Heart right ventricle (tissue), 16 donors: ENCODE measurements around the gene KCTD3. TPM values are rescaled to one million over a fixed set of nuclear protein-coding genes. Genes with fewer than 3 reads are reported as not detected.

Source experiments
- ATAC-seq, 8 donors: fragments of 200-7000 bp; cut with Tn5 transposase; one replicate each; pipeline ENCODE4 v1.9.1; 2020; ENCODE audit warnings: mild to moderate bottlenecking in 8 of 8, moderate library complexity in 8 of 8, moderate number of reproducible peaks in 1 of 8
- DNase-seq, 2 donors: peaks; one replicate each; pipeline ENCODE4 v3.0.0-alpha.2; 2020
- H3K27ac ChIP-seq, 10 donors: fragments of 200-600 bp; sonication (generic) in 2 of 10; one replicate each; pipeline versions ENCODE4 v1.5.0 to v1.8.0; 2020 to 2022; ENCODE audit warnings: mild to moderate bottlenecking in 3 of 10
- H3K27me3 ChIP-seq, 7 donors: fragments of 200-600 bp; one replicate each; pipeline ENCODE4 v1.8.0; 2021 to 2022; ENCODE audit warnings: mild to moderate bottlenecking in 2 of 7
- H3K36me3 ChIP-seq, 9 donors: fragments of 200-600 bp; sonication (generic) in 1 of 9; one replicate each; pipeline versions ENCODE4 v1.5.0 to v1.8.0; 2020 to 2022; ENCODE audit warnings: mild to moderate bottlenecking in 2 of 9
- H3K4me1 ChIP-seq, 9 donors: fragments of 200-600 bp; sonication (generic) in 1 of 9; one replicate each; pipeline versions ENCODE4 v1.5.0 to v1.8.0; 2020 to 2022; ENCODE audit warnings: mild to moderate bottlenecking in 4 of 9
- H3K4me3 ChIP-seq, 10 donors: fragments of 200-600 bp; sonication (generic) in 2 of 10; one replicate each; pipeline versions ENCODE4 v1.5.0 to v1.8.0; 2020 to 2022; ENCODE audit warnings: mild to moderate bottlenecking in 7 of 10, moderate library complexity in 2 of 10
- H3K9me3 ChIP-seq, 11 donors: fragments of 200-600 bp in 10 of 11; sonication (generic) in 2 of 11; one replicate each; pipeline versions ENCODE4 v1.5.0 to v1.8.0; 2013 to 2022; ENCODE audit warnings: mild to moderate bottlenecking in 2 of 11, control low read depth in 1 of 11, moderate library complexity in 1 of 11
- WGBS, 2 donors: extraction: QIAGEN DNeasy Blood & Tissue Kit; methylation state at CpG; one replicate each; pipeline ENCODE4 v1.1.7; 2013; ENCODE audit warnings: inconsistent platforms in 1 of 2; 5-methylcytosine and 5-hydroxymethylcytosine counted together
- intact Hi-C, 10 donors: fragments of 100-400 bp; cut with DNase I; formaldehyde crosslinking; loops; one replicate each; pipeline versions ENCODE4 v1.11.1 to v1.14.2; 2022
- polyA plus RNA-seq, 2 donors: library from polyadenylated mRNA; stranded (reverse); fragments of 200-250 nt; gene quantifications; one replicate each; pipeline ENCODE4 v1.2.3, GENCODE V29; 2013
- total RNA-seq, 10 donors: library from RNA; stranded (reverse); fragmentation: NEBNext Ultra II Directional in 3 of 10; extraction: Animal tissue kit (Norgen Biotek cat#: 25700) in 3 of 10; gene quantifications; one replicate each; pipeline versions ENCODE4 v1.2.1 to v1.2.4, GENCODE V29; 2021 to 2023
- TF ChIP-seq, protein P1 (sequence below), 9 donors: fragments of 200-600 bp; sonication (generic) in 2 of 9; IDR thresholded peaks; one replicate each; pipeline versions ENCODE4 v1.5.0 to v1.8.0; 2021 to 2022; ENCODE audit warnings: antibody characterized with exemption in 9 of 9, mild to moderate bottlenecking in 5 of 9, moderate library complexity in 1 of 9
- donor health status: Arrhythmogenic right ventricular cardiomyopathy.
- donor health status: ischemic (EF 13 %, LVEDD 7.1; RV severe dilation, severe dysfunction).
- donor health status: healthy with polysubstance abuse.
- donor health status: DM: no; HTN: yes; CAD: no.
- donor health status: DM: no; HTN: no; CAD: no.
- donor health status: ischemic (EF 25% LVEDD 6.9; RV normal size, moderate dysfunction).
- donor health status: ischemic (EF 25% LVEDD 5.7; RV mildly dilated, moderate dysfunction).
- donor health status: healthy.
- donor health status: DM: yes; HTN: yes; CAD: no.
- donor health status: Ischemic cardiomyopathy.
- donor health status: ischemic (EF 35%, LVEDD 5.7; RV mildly dilated, moderate dysfunction).
- donor health status: nonischemic (EF 11% LVEDD 7.7; RV severe dilation, severe dysfunction).
- donor health status: DM: yes; HTN: yes; CAD: no.
- donor health status: PGD.
- donor health status: ischemic (EF 29% LVEDD 5.4; RV normal size, mild dysfunction).
- donor health status: nonischemic (EF 23%, LVEDD 6.1; RV moderate dilation, normal function).

Gene KCTD3
- total and polyA plus RNA-seq, 12 donors: 10.4 to 34.7 (median 16.6) TPM

DNA sequence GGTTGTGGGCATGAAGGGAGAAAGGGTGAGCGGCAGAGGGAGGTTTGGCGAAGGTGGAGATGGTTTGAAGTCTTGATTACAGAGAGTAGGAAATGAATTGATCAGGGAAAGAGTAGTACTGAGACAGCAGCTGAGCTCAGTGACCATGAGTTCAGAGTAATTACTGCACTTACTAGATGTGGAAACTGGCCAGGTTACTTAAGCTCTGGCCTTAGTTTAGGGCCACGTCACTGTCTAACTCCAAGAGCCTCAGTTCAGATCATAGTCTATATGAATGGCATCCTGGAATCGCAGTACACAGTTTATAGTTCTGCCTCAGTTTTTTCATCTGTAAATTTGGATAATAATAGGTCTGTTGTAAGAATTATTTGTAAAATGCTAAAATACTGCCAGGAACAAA lies 78.1 kb downstream of the KCTD3 start:
- Histone ChIP-seq H3K4me1 (no peaks in the 10 kb centered on the region), H3K27ac (no peak overlapping the region), H3K9me3 (no peaks in the 10 kb centered on the region), H3K4me3 (no peak overlapping the region), H3K36me3 (no peaks in the 10 kb centered on the region), H3K27me3 (peaks cover 0 to 14% (median 0%) of the 10 kb centered on the region in 7 donors)
- intact Hi-C loops: no loop called here
- ATAC-seq: no peak
- DNase-seq: no peak
- whole genome bisulfite sequencing, 2 donors: 94 to 96% methylated on average over 4 of the region's 4 CpGs
- TF ChIP-seq, protein P1, sequence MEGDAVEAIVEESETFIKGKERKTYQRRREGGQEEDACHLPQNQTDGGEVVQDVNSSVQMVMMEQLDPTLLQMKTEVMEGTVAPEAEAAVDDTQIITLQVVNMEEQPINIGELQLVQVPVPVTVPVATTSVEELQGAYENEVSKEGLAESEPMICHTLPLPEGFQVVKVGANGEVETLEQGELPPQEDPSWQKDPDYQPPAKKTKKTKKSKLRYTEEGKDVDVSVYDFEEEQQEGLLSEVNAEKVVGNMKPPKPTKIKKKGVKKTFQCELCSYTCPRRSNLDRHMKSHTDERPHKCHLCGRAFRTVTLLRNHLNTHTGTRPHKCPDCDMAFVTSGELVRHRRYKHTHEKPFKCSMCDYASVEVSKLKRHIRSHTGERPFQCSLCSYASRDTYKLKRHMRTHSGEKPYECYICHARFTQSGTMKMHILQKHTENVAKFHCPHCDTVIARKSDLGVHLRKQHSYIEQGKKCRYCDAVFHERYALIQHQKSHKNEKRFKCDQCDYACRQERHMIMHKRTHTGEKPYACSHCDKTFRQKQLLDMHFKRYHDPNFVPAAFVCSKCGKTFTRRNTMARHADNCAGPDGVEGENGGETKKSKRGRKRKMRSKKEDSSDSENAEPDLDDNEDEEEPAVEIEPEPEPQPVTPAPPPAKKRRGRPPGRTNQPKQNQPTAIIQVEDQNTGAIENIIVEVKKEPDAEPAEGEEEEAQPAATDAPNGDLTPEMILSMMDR (IDR thresholded peaks at IDR 0.05): no peak

DNA sequence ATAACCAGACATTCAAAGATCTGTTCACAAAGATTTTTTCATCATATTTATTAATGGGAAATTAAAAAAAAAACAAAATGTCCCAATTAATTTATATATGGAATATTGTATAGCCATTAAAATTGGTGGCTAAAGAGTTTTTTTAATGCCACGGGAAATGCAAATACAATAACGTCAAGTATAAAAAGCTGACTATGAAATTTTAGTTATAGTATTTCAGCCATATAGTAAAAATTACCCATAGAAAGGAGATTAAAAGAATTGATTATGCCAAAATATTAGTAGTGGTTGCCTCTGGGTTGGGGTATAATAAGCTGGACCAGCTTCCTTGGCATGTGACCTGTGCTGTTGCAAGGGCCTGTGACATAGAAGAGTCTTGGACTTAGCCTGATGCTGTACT lies 78.8 kb downstream of the KCTD3 start:
- H3K27me3 ChIP-seq: peaks cover 0 to 19% (median 0%) of the 10 kb centered on the region in 7 donors
- TF ChIP-seq, protein P1 (IDR thresholded peaks at IDR 0.05): no peak
- no peaks in the 10 kb centered on the region for H3K36me3 ChIP-seq
- intact Hi-C loops: no loop called here
- DNase-seq (no peak), ATAC-seq (no peak)
- WGBS, 2 donors: 94 to 96% methylated on average over 2 of the region's 2 CpGs
- H3K4me1 ChIP-seq: no peaks in the 10 kb centered on the region
- no peaks in the 10 kb centered on the region for H3K9me3 ChIP-seq
- no peak overlapping the region for H3K4me3 ChIP-seq
- no peak overlapping the region for H3K27ac ChIP-seq

DNA sequence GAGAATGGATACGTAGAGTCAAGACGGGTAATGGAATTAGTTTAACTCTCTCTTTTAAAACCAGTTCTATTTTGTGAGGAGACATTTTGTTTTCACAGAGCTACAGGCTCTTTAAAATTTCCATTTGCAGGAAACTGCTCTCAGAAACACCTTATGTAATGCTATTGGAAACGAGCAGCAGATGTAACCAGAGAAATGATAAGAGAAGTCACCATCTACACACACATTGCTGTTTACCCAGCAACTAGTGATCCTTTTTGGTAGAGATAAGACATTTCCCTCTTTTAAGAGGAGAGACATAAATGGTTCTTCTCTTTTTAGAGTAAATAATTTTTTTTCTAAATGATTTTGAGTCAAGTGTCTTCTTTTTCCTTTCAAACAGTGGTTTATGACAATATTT lies 80.6 kb downstream of the KCTD3 start:
- peaks cover 0 to 19% (median 0%) of the 10 kb centered on the region in 7 donors for H3K27me3 ChIP-seq
- H3K9me3 ChIP-seq: no peaks in the 10 kb centered on the region
- no peak for DNase-seq
- no peak overlapping the region for H3K4me3 ChIP-seq
- WGBS, 2 donors: 63 to 73% methylated on average over 3 of the region's 3 CpGs
- no peak overlapping the region for H3K27ac ChIP-seq
- TF ChIP-seq, protein P1 (IDR thresholded peaks at IDR 0.05): no peak
- ATAC-seq: no peak
- no peaks in the 10 kb centered on the region for H3K36me3 ChIP-seq
- intact Hi-C loops: no loop called here
- H3K4me1 ChIP-seq: no peaks in the 10 kb centered on the region

DNA sequence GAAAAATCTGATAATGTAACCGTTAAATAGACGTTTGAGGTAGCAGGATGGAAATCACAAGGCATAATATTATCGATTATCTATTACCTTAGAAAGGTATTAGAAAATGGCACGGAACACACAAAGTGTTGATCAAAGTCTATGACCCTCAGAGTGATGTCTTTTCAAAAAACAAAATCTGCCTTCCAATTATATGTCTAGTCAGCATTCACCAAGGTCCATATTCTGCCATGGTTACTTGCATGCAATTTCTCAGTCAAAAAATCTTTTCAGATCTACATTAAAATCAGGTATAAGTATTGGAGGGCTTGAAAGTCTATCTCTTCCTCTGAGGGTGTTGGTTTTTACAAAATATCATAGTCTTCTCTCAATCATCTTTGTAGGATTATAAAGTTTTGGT lies 81.9 kb downstream of the KCTD3 start:
- H3K27ac ChIP-seq: no peak overlapping the region
- no peaks in the 10 kb centered on the region for H3K9me3 ChIP-seq
- ATAC-seq (no peak), DNase-seq (no peak)
- TF ChIP-seq, protein P1 (IDR thresholded peaks at IDR 0.05): no peak
- intact Hi-C loops: no loop called here
- 92 to 94% methylated on average over 4 of the region's 4 CpGs for WGBS, 2 donors
- H3K36me3 ChIP-seq: no peaks in the 10 kb centered on the region
- H3K4me3 ChIP-seq: no peak overlapping the region
- peaks cover 0 to 19% (median 0%) of the 10 kb centered on the region in 7 donors for H3K27me3 ChIP-seq
- H3K4me1 ChIP-seq: no peaks in the 10 kb centered on the region
